ENCODE data around the gene P4HA3.

Gene P4HA3

GRCh38 chr11:74265256-74265655 is 46.2 kb downstream of the P4HA3 start:
- H3K4me3 ChIP-seq (ENCODE audit: control insufficient read depth, low read depth, low read length), result no peak overlapping the region
- no peak for DNase-seq (ENCODE audit: low read depth)
- TF ChIP-seq CTCF (IDR thresholded peaks at IDR 0.05; ENCODE audit: control insufficient read depth, insufficient read depth, low read depth, low read length, missing control alignments), result no peak

- TF ChIP-seq CTCF (IDR thresholded peaks at IDR 0.05; ENCODE audit: control insufficient read depth, insufficient read depth, low read depth, low read length, missing control alignments), result no peak
- no peak for DNase-seq (ENCODE audit: low read depth)
- H3K4me3 ChIP-seq (ENCODE audit: control insufficient read depth, low read depth, low read length), result no peak overlapping the region
Observed at GRCh38 chr11:74262725-74263124, 48.7 kb downstream of the P4HA3 start.

- DNase-seq (ENCODE audit: low read depth), result no peak
- no peak for TF ChIP-seq CTCF (IDR thresholded peaks at IDR 0.05; ENCODE audit: control insufficient read depth, insufficient read depth, low read depth, low read length, missing control alignments)
- H3K4me3 ChIP-seq (ENCODE audit: control insufficient read depth, low read depth, low read length), result no peak overlapping the region
Observed at GRCh38 chr11:74257959-74258553, 53.4 kb downstream of the P4HA3 start.

GRCh38 chr11:74256378-74257133 is 54.9 kb downstream of the P4HA3 start:
- H3K4me3 ChIP-seq (ENCODE audit: control insufficient read depth, low read depth, low read length), result no peak overlapping the region
- no peak for TF ChIP-seq CTCF (IDR thresholded peaks at IDR 0.05; ENCODE audit: control insufficient read depth, insufficient read depth, low read depth, low read length, missing control alignments)
- no peak for DNase-seq (ENCODE audit: low read depth)

GRCh38 chr11:74255741-74256375 is 55.6 kb downstream of the P4HA3 start:
- no peak overlapping the region for H3K4me3 ChIP-seq (ENCODE audit: control insufficient read depth, low read depth, low read length)
- TF ChIP-seq CTCF (IDR thresholded peaks at IDR 0.05; ENCODE audit: control insufficient read depth, insufficient read depth, low read depth, low read length, missing control alignments), result peak; percentile 87
- peak; percentile 16 for DNase-seq (ENCODE audit: low read depth)

- TF ChIP-seq CTCF (IDR thresholded peaks at IDR 0.05; ENCODE audit: control insufficient read depth, insufficient read depth, low read depth, low read length, missing control alignments), result no peak
- H3K4me3 ChIP-seq (ENCODE audit: control insufficient read depth, low read depth, low read length), result no peak overlapping the region
- no peak for DNase-seq (ENCODE audit: low read depth)
Observed at GRCh38 chr11:74253361-74253760, 58.1 kb downstream of the P4HA3 start.

Data from AG09309 (cell line).